AG10803 (cell line): Measurements from ENCODE around the gene WWP2.

ENCODE experiments used
- DNase-seq: peaks from one replicate; pipeline ENCODE4 v3.0.0; 2010; ENCODE audit warnings: low read depth
- H3K4me3 ChIP-seq: 2 replicates; pipeline ENCODE4 v1.5.1; 2011; ENCODE audit warnings: mild to moderate bottlenecking, low read length, control low read depth
- TF ChIP-seq, protein P1 (sequence below): conservative IDR thresholded peaks from 2 replicates; pipeline ENCODE4 v1.5.1; 2011; ENCODE audit warnings: mild to moderate bottlenecking, low read length, control low read depth, inconsistent platforms

The WWP2 gene

DNA sequence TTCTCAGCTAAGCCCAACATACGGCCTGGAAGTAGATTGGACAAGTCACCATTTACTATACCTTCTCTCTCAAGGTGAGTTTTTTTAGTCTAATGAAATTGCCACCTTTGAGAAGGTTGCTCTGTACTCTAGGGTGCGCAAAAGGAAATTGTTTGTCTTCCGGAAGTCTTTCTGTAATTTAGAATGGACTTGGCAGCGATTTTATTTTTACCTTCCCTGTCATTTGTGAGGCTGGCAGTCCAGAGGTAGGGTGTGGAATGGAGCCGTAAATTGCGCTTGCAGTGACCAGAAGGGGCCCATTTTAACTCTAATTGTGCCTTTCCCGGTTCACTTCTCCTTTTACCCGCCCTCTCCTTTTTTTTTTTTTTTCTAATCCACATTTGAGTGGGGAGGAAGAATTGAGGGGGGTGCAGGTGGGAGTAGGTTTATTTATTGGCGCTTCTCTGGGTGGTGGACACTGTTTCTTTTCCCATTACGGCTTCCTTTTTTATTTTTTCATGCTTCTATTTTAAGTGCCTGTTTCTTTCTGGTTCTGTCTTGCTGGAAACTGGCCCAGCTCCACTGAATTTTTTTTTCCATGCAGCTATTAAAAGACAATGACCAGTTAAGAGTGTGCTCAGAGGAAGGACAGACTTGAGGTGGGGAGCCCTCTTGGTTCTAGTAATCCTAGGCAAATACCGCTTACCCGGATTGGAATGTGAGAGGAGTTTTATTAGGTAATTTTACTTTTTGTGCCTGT lies 99.3 kb downstream of the WWP2 start:
- H3K4me3 ChIP-seq, result no peak overlapping the region
- DNase-seq, result peak; percentile 76
- TF ChIP-seq, protein P1, sequence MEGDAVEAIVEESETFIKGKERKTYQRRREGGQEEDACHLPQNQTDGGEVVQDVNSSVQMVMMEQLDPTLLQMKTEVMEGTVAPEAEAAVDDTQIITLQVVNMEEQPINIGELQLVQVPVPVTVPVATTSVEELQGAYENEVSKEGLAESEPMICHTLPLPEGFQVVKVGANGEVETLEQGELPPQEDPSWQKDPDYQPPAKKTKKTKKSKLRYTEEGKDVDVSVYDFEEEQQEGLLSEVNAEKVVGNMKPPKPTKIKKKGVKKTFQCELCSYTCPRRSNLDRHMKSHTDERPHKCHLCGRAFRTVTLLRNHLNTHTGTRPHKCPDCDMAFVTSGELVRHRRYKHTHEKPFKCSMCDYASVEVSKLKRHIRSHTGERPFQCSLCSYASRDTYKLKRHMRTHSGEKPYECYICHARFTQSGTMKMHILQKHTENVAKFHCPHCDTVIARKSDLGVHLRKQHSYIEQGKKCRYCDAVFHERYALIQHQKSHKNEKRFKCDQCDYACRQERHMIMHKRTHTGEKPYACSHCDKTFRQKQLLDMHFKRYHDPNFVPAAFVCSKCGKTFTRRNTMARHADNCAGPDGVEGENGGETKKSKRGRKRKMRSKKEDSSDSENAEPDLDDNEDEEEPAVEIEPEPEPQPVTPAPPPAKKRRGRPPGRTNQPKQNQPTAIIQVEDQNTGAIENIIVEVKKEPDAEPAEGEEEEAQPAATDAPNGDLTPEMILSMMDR, result no peak

DNA sequence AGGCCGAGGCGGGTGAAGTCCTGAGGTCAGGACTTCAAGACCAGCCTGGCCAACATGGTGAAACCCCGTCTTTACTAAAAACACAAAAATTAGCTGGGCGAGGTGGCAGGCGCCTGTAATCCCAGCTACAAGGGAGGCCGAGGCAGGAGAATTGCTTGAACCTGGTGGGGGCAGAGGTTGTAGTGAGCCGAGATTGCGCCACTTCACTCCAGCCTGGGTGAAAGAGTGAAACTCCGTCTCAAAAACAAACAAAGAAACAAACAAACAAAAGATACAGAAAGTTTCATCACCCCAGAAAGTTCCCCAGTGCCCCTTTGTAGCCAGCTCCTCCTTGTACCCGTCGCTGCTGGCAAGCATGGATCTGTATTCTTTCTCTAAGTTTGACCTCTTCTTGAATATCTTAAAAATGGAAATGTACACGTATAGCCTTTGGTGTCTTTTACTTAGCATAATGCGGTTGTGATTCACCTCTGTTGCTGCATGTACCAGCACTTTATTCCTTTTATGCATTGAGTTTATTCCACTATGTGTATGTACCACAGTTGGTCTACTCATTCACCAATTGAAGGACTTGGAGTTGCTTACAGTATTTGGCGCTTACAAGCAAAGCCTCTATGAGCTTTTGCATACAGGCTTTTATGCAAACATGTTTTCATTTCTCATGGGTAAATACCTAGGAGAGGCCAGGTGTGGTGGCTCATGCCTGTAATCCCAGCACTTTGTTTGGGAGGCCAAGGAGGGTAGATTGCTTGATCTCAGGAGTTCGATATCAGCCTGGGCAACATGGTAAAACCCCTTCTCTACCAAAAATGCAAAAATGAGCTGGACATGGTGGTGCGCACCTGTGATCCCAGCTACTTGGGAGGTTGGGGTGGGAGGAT lies 101.5 kb downstream of the WWP2 start:
- H3K4me3 ChIP-seq, result no peak overlapping the region
- DNase-seq, result no peak
- TF ChIP-seq, protein P1, result no peak

DNA sequence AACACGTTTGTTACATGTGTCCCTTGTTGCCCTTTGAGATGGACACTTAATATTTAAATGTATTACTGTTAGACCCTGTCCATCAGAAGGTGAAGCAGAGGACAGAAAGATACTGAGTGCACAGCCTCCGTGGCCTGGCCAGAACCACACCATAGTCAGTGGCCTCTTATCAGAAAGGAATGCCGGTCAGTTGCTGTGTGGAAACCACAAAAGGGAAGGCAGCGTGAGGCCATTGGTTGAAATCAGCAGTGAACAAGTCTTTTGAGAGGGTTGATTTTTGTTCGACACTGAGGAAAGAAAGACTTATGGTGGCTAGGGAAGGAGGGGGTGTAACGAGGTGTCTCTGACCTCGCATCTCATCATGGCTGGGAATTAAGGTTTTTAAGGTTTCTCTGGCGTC lies 103.6 kb downstream of the WWP2 start:
- no peak overlapping the region for H3K4me3 ChIP-seq
- peak; percentile 52 for DNase-seq
- TF ChIP-seq, protein P1, result no peak

DNA sequence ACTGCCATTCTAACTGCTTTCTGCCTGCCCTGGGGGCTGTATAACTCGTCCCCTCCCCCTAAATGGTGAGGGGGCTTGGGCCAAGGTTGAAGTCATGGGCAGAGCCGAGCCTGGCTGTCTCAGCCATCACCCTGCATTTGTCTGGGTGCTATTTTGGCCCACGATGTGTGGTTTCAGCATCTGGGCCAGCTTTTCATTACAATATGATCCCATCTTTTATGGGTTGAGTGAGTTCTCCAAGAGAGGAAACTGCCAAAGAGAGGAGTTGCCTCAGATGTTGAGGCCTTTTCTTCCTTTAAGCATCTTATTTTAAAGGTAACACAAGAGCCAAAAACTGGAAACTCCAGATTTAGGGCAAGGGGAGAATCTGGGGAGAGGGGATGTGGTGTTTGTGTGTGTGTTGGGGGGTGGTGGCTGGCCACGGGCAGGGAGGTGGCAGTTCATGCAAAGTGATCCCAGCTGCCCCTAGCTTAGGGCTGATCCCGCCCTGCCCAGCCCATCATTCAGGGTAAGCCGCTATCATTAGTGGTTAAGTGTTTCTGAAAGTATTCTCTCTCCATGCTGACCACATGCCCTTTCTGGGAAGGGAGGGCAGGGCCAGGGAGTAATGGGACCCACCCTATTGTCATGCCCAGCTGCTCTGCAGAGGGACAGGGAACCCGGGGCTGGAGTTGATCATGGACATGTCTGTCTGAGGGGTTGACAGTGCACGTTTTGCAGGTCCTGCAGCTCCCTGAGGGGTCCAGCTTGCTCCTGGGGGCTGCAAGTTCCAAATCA lies 105.8 kb downstream of the WWP2 start:
- TF ChIP-seq, protein P1, result no peak
- DNase-seq, result peak; percentile 33
- H3K4me3 ChIP-seq, result no peak overlapping the region

DNA sequence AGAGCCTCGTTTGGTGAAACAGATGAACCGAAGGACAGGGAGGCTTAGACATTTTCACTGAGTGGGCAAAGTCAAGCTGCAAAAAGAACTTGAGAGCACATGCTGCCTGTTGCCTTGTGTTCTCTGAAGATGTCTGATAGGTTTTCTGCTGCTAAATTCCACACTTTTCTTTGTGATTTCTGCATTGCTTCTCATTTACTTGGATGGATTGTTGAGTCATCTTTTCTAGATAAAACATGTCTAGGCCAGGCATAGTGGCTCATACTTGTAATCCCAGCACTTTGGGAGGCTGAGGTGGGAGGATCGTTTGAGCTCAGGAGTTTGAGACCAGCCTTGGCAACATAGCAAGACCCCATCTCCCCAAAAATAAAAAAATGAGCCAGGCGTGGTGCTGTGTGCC lies 108.6 kb downstream of the WWP2 start:
- no peak overlapping the region for H3K4me3 ChIP-seq
- DNase-seq, result no peak
- TF ChIP-seq, protein P1, result no peak

DNA sequence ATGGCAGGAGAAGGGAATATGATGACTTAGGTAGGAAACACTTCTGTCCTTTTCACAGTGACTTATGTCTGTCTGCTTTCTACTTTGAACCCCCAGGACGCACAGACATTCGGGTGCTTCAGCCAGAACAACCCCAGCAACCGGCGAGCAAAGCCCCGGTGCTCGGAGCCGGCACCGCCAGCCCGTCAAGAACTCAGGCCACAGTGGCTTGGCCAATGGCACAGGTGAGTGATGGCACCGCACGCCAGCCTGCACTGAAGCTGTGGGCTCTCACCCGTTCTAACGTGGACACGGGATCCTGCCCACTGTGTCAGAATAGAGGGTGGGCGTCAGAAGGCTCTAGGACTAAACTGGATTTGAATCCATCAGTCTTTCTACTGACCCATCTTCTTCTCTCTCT lies 109.6 kb downstream of the WWP2 start:
- H3K4me3 ChIP-seq, result no peak overlapping the region
- TF ChIP-seq, protein P1, result no peak
- no peak for DNase-seq
